Stimulated activated CD4-positive, alpha-beta T cell treated with anti-CD3 and anti-CD28 coated beads, Interleukin-1b, Interleukin-23, amount 100 ng/mL, for 24 hours (primary cell): ENCODE data around the gene AFM.
"Not testable (repeated sequence)": the region's sequence is repeated elsewhere in the genome, so short reads cannot be mapped to it uniquely, and the experiment has no call there.

ENCODE experiments used
- DNase-seq, 4 experiments: peaks; one replicate each; pipeline ENCODE4 v3.0.0-alpha.2; 2020; ENCODE audit warnings: low read depth in 4 of 4, low spot score in 1 of 4

AFM gene

GRCh38 chr4:73499996-73500765 is 18.6 kb downstream of the AFM start:
- no peak for DNase-seq

- DNase-seq: no peak
These were observed 20.2 kb downstream of the AFM start for GRCh38 chr4:73501664-73502265.

DNA sequence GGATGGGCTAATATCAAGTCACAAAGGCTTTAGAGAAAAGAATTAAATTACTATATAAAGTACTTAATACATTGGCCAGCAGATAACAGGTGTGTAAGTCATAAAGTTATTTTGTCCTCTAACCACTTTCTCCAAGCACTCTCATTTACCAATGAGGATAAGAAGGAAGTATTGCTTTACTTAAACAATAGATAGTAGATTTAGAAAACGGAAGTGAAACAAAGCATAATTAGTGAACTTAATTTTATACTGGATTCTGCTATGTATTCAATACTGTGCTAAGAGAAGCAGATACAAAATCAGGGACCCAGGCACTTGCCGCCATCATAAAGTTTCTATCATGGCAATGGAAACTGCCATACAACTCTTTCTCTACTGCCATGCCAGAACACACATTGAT is 24.0 kb downstream of the AFM start:
- DNase-seq: no peak

DNA sequence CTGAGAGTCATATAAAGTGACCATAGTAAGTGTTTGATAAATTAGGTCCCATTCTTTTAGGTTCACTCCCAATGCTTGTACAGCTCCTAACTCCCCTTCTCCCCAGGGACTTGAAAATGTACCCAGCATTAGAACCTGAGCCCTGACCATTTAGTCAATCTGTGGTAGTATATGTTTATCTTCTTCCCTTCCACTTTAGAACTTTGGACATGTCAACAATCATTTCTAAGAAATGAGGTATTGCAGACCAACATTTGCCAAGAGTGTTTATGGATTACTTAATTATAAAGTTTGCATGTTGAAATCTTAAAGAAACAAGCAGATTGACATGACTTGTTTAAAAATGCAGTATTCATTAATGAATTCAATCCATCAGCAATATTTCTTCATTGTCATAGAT is 26.0 kb downstream of the AFM start:
- DNase-seq: no peak

- no peak for DNase-seq
These were observed 27.1 kb downstream of the AFM start for GRCh38 chr4:73508651-73509050.

GRCh38 chr4:73518340-73518739 is 36.8 kb downstream of the AFM start:
- no peak for DNase-seq

GRCh38 chr4:73520821-73521220 is 39.3 kb downstream of the AFM start:
- DNase-seq: no peak

DNA sequence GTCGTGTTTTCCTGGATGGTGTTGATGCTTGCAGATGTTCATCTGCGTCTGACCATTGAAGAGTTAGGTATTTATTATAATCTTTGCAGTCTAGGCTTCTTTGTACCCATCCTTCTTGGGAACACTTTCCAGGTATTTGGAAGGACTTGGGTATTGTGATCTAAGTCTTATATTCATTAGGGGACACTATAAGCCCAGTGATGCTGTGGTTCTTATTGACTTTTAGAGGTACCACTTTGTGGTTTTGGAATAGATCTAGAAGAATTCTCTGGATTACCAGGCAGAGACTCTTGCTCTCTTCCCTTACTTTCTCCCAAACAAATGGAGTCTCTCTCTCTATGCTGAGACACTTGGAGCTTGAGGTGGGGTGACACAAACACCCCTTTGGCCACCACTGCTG is 41.6 kb downstream of the AFM start:
- DNase-seq: no peak

GRCh38 chr4:73525611-73526010 is 44.1 kb downstream of the AFM start:
- DNase-seq: no peak

GRCh38 chr4:73527196-73527595 is 45.7 kb downstream of the AFM start:
- no peak for DNase-seq

DNA sequence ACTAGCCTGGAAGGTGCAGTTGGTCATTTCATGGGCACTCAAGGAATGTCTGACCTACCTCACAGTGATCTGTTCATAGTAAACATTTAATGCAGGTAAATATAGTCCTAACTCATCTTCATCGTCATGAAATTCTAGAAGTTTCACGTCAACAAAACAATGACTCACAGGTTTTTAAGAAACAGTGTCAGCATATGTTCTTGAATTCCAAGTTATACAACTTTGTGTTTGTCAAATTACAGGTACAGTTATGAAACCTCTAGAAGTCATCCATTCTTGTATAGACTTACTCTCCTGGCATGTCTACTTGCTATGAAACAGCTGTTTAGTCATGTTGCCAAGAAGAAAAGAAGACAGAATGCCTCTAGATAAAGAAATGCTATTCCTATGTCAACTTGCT is 46.6 kb downstream of the AFM start:
- no peak for DNase-seq

DNA sequence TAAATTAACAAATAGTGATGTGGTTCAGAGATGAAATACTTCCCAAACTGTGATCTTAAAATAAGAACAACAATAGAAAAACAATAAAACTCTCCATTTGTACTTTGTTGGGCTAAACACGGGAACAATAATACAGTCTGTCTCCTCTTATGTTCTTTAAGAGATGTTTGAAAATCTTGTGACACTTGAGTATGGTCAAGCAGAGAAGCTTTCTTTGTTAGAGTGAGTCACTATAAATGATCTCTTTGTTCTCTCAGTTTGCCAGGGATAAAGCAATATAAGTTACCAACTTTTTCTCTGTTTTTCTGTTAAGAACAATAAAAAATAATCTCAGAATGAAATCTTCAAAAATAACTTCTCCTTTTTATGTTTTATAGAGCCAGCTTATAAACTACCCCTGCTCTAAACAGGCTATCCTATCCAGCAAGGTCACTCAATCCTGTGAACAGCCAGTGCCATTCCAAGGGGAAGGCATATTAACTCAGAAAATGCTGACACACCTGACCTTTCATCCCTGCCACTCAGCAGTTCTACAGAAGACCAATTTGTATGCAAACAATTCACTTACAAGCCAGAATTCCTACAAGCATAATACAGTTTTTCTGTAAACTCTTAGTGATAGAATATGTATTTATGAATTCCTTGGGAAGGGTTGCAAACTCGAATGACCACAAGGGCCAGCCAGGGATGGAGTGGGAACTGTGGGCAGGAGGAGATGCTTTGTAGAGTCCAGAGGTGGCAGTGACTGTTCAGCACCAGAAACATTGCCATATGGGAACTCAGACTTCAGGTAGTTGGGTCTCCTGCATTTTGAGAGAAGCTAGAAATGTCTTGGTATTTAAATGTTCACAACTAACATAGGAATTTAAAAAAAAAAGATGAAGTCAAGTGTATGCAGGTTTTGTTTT is 52.2 kb downstream of the AFM start:
- no peak for DNase-seq

- no peak for DNase-seq
These were observed 56.6 kb downstream of the AFM start for GRCh38 chr4:73538162-73538561.

GRCh38 chr4:73539386-73539785 is 57.8 kb downstream of the AFM start:
- no peak for DNase-seq

- no peak for DNase-seq
These were observed 59.3 kb downstream of the AFM start for GRCh38 chr4:73540826-73541225.

- no peak for DNase-seq
These were observed 59.7 kb downstream of the AFM start for GRCh38 chr4:73541251-73541650.

DNA sequence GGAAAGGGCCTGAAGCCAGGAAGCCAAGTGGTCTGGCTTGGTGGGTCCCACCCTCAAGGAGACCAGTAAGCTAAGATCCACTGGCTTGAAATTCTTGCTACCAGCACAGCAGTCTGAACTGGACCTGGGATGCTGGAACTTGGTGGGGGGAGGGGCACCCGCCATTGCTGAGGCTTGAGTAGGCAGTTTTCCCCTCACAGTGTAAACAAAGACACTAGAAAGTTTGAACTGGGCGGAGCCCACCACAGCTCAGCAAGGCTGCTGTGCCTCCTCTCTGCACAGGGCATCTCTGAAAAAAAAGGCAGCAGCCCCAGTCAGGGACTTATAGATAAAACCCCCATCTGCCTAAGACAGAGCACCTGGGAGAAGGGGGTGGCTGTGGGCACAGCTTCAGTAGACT is 63.1 kb downstream of the AFM start:
- no peak for DNase-seq

DNA sequence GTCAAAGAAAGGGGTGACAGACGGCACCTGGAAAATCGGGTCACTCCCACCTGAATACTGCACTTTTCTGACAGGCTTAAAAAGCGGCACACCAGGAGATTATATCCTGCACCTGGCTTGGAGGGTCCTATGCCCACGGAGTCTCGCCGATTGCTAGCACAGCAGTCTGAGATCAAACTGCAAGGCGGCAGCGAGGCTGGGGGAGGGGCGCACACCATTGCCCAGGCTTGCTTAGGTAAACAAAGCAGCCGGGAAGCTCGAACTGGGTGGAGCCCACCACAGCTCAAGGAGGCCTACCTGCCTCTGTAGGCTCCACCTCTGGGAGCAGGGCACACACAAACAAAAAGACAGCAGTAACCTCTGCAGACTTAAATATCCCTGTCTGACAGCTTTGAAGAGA is 69.3 kb downstream of the AFM start:
- DNase-seq: not testable (repeated sequence)
